Thyroid gland (tissue), 4 donors: ENCODE measurements around the gene ERCC3.

Experiments used
- CTCF ChIP-seq, 6 experiments: fragments of 200-600 bp in 3 of 6; fragments of 450-650 bp in 3 of 6; sonication (generic) in 3 of 6; IDR thresholded peaks; one replicate each; pipeline ENCODE4 v1.5.1; 2016 to 2019; ENCODE audit warnings: antibody characterized with exemption in 6 of 6, mild to moderate bottlenecking in 2 of 6, inconsistent platforms in 1 of 6, moderate library complexity in 1 of 6
- POLR2A ChIP-seq, 2 donors: fragments of 450-650 bp; IDR thresholded peaks; one replicate each; pipeline ENCODE4 v1.6.1; 2017; ENCODE audit warnings: antibody characterized with exemption in 2 of 2, mild to moderate bottlenecking in 2 of 2, moderate library complexity in 1 of 2

- no peak for TF ChIP-seq POLR2A (IDR thresholded peaks at IDR 0.05)
- TF ChIP-seq CTCF (IDR thresholded peaks at IDR 0.05), result no peak
These were observed 67.8 kb downstream of the ERCC3 start for GRCh38 chr2:127226132-127226519.
